KBM-7 (cell line): Measurements from ENCODE around the gene ANKH.

Experiments
- DNase-seq: peaks from one replicate; pipeline ENCODE4 v3.0.0-alpha.2; 2015
- in situ Hi-C: fragments of 300-500 bp; cut with MboI; formaldehyde crosslinking; loops from 2 replicates; pipeline ENCODE4 v1.14.3; 2020; ENCODE audit warnings: low sequenced_read_pairs, low pct_unique_long_range_greater_than_20kb, mixed read lengths

ANKH gene

DNA sequence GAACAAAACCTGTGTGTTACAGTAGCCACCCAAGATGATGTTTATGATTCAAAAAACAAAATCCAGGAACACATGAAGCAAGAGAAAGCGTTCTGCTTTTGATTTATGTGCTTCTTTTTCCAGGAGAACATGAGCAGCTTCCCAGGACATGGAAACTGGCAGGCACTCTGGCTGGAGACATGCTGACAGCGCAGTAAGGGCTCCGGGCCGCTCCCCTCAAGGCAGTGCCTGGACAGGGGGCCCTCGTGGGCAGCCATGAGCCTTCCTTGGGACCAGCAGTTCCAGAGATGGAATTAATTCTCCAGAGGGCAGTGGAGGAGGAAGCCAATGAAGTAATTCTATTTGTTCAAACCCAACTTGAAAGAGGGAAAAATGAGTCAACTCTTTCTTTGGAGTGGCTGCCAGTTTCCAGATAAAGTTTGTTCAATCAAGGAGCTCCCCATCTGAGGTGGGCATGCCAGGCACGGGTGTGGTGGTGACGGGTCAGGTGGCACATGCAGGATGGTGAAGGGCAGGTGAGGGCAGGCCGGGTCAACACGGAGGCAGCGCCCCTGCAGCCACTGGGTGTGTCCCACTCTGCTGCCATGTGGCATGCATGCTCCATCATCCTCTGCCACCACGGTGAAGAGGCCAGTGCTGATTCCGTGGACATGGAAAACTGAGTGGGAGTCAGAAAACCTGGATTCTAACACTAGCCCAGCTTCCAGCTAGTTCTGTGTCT lies 123.2 kb downstream of the ANKH start:
- no peak for DNase-seq
- in situ Hi-C loops, result loop anchor here (25.0 kb wide), 1 partner anchor 264 kb away; no protein-coding TSS in a partner anchor

- in situ Hi-C loops, result loop anchor here (25.0 kb wide), 1 partner anchor 267 kb away; no protein-coding TSS in a partner anchor
- no peak for DNase-seq
These were observed 125.8 kb downstream of the ANKH start for GRCh38 chr5:14745753-14746152.

GRCh38 chr5:14745188-14745563 lies 126.4 kb downstream of the ANKH start:
- in situ Hi-C loops, result loop anchor here (25.0 kb wide), 1 partner anchor 267 kb away; no protein-coding TSS in a partner anchor

DNA sequence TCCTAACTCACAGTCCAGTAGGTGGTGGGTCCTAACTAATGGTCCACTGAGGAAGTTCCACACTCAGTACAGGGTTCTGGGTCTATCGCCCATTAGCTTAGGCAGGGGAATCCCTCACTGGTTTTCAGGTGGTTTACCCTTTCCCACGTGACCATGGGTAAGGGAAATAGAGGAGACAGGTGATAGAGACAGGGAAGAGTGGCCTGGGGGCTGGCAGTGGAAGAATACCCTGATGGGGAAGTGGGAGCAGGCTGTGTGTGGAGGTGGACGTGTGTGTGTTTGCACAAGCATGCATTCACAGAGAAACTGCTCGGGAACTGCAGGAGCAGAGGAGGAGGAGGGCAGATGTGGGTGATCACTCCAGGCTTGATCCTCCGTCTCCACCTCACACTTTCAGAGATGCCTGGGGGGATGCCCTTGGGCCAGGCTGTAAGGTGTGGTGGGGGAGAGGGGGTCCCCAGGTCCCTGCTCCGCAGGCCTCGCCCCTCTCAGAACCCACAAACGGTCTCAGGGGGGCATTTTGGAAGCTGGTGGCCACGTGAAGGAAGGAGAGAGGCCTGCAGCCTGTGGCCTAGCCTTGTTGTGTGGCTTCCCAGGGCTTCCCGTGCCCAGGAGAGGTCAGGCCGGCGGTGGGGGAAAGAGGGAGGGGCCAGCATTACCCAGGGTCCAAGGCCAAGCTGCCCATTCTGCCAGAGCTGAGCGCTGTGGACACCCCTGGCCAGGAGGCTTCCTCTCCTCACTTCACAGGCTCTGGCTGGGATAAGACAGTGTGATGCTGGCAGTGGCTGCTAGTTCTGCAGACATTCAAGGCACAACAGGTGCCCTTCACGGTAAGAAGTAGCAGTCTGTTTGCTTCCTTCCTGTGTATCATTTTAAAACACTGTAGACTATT lies 127.0 kb downstream of the ANKH start:
- in situ Hi-C loops, result loop anchor here (25.0 kb wide), 1 partner anchor 268 kb away; no protein-coding TSS in a partner anchor

More at GRCh38 chr5:14745188-14745563, 126.4 kb downstream of the ANKH start:
- no peak for DNase-seq

GRCh38 chr5:14743601-14744295 lies 127.8 kb downstream of the ANKH start:
- in situ Hi-C loops, result loop anchor here (25.0 kb wide), 1 partner anchor 269 kb away; no protein-coding TSS in a partner anchor
- DNase-seq, result no peak

More for the DNA sequence above, 127.0 kb downstream of the ANKH start:
- no peak for DNase-seq

DNA sequence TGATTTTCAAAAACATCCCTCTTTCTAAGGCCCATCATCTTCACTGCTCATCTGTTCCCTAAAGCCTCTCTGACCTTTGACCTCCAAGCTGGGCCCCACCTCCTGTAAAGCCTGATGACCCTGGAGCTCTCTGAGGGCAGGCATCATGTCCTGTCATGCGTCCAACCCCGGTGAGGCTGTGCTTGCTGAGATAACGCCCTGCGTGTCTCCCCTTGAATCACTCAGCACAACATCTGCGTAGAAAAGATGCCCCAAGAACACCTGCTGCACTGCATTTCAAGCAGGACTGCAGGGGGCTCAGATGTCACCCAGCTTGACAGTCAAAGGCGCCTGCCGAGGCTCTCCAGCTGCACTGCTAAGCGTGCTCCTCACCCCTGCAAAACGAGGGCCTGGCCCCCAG lies 129.1 kb downstream of the ANKH start:
- no peak for DNase-seq
- in situ Hi-C loops, result loop anchor here (25.0 kb wide), 1 partner anchor 270 kb away; no protein-coding TSS in a partner anchor

GRCh38 chr5:14741801-14742440 lies 129.7 kb downstream of the ANKH start:
- no peak for DNase-seq
- in situ Hi-C loops, result loop anchor here (25.0 kb wide), 1 partner anchor 270 kb away; no protein-coding TSS in a partner anchor

GRCh38 chr5:14741131-14741530 lies 130.4 kb downstream of the ANKH start:
- in situ Hi-C loops, result loop anchor here (25.0 kb wide), 1 partner anchor 271 kb away; no protein-coding TSS in a partner anchor
- DNase-seq, result no peak

- in situ Hi-C loops, result loop anchor here (25.0 kb wide), 1 partner anchor 272 kb away; no protein-coding TSS in a partner anchor
- DNase-seq, result no peak
These were observed 131.6 kb downstream of the ANKH start for GRCh38 chr5:14739981-14740380.

GRCh38 chr5:14739538-14739937 lies 132.0 kb downstream of the ANKH start:
- DNase-seq, result no peak
- in situ Hi-C loops, result loop anchor here (25.0 kb wide), 1 partner anchor 273 kb away; no protein-coding TSS in a partner anchor

DNA sequence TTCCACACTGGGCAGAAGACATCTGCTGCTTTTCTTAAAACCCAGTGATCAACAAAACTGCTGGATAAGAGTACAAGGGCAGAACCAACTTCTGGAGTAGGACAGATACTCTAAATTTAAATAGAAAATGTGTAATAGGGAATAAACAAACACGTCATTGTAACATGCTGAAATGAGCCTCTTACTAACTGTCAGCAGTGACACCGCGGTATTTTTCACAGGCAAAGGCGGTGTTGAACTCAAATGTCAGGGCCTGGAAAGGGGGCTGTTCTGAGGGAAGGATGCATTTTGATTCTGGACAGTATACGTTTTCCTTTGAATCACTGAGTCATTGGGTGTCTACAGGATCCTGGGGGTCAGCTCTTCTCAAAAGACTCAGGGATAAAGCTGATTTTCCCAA lies 133.5 kb downstream of the ANKH start:
- in situ Hi-C loops, result loop anchor here (25.0 kb wide), 1 partner anchor 274 kb away; no protein-coding TSS in a partner anchor
- DNase-seq, result no peak

DNA sequence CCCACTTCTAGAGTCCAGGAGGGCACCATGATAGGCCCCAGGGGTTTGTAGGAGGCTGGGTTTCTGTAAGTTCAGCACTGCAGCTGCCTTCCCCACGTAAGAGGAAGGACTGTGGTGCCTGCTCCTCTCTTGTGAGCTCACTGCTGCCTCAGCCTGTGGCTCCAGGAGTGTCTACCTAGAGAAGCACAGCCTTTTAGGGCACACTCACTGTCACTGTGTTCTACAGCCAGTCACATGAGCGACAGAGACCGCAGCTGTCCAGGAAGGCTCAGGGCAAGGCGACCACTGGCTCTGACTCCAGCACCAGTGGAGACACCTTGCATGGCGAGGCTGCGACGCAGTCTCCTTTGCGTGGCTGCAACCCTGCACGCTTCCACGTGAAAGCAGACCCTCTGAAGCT lies 134.3 kb downstream of the ANKH start:
- no peak for DNase-seq
- in situ Hi-C loops, result loop anchor here (25.0 kb wide), 1 partner anchor 275 kb away; no protein-coding TSS in a partner anchor

GRCh38 chr5:14735944-14736343 lies 135.6 kb downstream of the ANKH start:
- DNase-seq, result no peak
- in situ Hi-C loops, result loop anchor here (25.0 kb wide), 1 partner anchor 276 kb away; no protein-coding TSS in a partner anchor

GRCh38 chr5:14734396-14734795 lies 137.2 kb downstream of the ANKH start:
- in situ Hi-C loops, result loop anchor here (25.0 kb wide), 1 partner anchor 278 kb away; no protein-coding TSS in a partner anchor
- DNase-seq, result no peak

DNA sequence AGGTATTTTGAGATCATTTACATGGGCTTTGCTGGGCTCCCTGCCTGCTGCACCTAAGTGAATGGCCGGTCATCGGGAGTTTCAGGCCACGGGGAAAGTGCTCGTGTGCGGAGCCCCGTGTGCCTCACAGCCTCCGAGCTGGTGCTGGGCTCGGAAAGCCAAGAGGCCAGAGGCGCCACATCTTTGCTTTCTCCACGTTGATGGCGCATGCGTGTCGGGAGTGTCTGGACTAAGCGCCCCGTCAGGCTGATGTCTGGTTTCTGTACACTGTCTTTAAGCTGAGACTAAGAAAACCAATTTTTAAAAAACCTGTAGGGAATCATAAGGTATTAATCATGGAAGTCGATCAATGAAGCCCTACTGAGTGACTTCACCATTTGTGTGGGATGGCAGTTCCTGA lies 137.9 kb downstream of the ANKH start:
- in situ Hi-C loops, result loop anchor here (25.0 kb wide), 1 partner anchor 279 kb away; no protein-coding TSS in a partner anchor
- no peak for DNase-seq

DNA sequence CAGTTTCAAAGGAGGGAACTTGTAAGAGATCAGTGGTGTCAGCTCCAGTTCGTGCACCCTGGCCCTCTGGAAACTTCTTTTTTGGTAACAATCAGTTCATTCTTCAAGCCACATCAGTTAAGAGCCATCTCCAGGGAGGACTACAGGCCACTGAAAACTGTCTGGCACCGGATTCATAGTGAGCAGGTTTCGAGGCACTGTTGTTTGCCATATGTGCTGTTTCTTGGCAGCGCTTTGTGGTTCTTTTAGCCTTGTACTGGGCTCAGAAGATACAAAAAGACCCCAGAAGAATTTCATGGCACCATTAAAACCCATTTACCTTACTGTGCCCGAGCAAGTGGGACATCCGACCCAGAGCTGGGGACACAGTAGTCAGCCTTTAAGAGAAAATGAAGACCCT lies 138.6 kb downstream of the ANKH start:
- in situ Hi-C loops, result loop anchor here (25.0 kb wide), 1 partner anchor 279 kb away; no protein-coding TSS in a partner anchor
- no peak for DNase-seq

- in situ Hi-C loops, result loop anchor here (25.0 kb wide), 1 partner anchor 281 kb away; no protein-coding TSS in a partner anchor
- no peak for DNase-seq
These were observed 140.7 kb downstream of the ANKH start for GRCh38 chr5:14730881-14731280.

DNA sequence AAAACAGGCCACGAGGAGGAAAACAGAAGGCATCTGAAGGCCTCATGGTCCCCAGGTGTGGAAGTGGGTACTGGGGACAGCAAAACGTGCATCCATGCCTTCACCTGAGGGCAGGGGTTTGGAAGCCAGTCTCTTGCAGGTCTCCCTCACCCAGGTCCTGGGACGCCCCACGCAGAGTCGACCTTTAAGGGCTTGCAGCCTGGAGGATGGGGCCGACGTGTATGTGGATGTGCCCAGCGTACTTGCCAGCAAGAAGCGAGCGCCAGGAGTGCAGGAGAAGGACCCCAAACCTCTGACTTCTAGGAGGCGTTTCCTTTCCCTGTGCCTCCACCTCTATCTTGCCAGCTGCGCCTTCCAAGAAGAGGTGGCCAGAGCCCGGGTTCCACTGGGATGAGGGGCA lies 141.1 kb downstream of the ANKH start:
- in situ Hi-C loops, result loop anchor here (25.0 kb wide), 1 partner anchor 282 kb away; no protein-coding TSS in a partner anchor
- no peak for DNase-seq
